ENCODE measurements around the gene FBXO33.
A peak's percentile ranks its signal among the peaks of the same experiment; 100 is the strongest.

Gene FBXO33

DNA sequence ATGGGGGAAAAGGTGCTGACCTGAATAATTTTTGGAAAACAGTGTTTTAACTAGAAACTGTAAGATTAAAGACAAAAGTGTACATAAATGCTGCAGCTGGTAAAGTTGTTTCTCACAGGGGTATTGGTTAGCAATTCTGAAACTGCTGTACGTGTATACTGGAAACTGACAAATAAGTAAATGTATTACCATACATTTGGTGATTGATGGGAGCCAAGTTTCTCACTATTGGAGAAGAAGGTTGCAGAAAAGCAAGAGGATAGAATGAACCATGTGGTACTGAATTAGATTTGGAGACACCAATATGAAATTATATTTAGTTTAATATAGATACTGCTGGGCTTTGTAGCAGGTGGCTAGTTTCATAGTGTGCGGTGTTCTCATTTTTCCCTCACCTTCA lies 19.6 kb upstream of the FBXO33 start:
- Histone ChIP-seq H3K9me3 (ENCODE audit: control insufficient read depth, low read length) (no peaks in the 10 kb centered on the region), H3K27ac (ENCODE audit: insufficient read depth, low read length, poor library complexity, severe bottlenecking) (no peak overlapping the region), H3K4me1 (ENCODE audit: control insufficient read depth, insufficient read depth, low read length, poor library complexity, severe bottlenecking) (no peaks in the 10 kb centered on the region), H3K36me3 (ENCODE audit: control insufficient read depth, insufficient read depth, low read length) (no peaks in the 10 kb centered on the region), H3K27me3 (replicated peaks; ENCODE audit: control insufficient read depth, insufficient read depth, low read length, poor library complexity, severe bottlenecking) (no peaks in the 10 kb centered on the region), H3K4me3 (ENCODE audit: insufficient read depth, low read depth, low read length, poor library complexity, severe bottlenecking) (no peak overlapping the region)
- no peak for DNase-seq

DNA sequence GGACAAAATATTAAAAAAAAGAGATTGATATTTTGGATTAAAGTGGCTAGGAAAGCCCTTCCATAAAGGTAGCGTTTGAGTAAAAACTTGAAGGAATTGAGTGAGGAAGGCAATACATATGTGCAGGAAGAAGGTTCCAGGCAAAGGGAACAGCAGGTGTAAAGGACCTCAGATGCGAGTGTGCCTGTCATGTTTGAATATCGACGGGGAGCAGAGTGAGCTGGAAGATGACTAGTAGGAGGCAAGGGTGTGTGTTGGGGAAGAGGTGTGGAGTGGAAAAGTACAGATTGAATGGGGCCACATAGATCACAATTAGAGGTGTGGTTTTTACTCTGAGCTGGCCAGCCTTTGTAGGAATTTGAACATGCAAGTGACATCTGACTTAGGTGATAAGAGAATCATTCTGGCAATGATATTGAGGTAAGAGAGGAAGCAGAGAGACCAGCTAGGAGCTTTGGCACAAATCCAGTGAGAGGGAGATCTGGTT lies 15.0 kb upstream of the FBXO33 start:
- Histone ChIP-seq H3K4me3 (ENCODE audit: insufficient read depth, low read depth, low read length, poor library complexity, severe bottlenecking) (no peak overlapping the region), H3K36me3 (ENCODE audit: control insufficient read depth, insufficient read depth, low read length) (no peaks in the 10 kb centered on the region), H3K4me1 (ENCODE audit: control insufficient read depth, insufficient read depth, low read length, poor library complexity, severe bottlenecking) (no peaks in the 10 kb centered on the region), H3K27ac (ENCODE audit: insufficient read depth, low read length, poor library complexity, severe bottlenecking) (no peak overlapping the region), H3K27me3 (replicated peaks; ENCODE audit: control insufficient read depth, insufficient read depth, low read length, poor library complexity, severe bottlenecking) (no peaks in the 10 kb centered on the region), H3K9me3 (ENCODE audit: control insufficient read depth, low read length) (no peaks in the 10 kb centered on the region)
- no peak for DNase-seq

DNA sequence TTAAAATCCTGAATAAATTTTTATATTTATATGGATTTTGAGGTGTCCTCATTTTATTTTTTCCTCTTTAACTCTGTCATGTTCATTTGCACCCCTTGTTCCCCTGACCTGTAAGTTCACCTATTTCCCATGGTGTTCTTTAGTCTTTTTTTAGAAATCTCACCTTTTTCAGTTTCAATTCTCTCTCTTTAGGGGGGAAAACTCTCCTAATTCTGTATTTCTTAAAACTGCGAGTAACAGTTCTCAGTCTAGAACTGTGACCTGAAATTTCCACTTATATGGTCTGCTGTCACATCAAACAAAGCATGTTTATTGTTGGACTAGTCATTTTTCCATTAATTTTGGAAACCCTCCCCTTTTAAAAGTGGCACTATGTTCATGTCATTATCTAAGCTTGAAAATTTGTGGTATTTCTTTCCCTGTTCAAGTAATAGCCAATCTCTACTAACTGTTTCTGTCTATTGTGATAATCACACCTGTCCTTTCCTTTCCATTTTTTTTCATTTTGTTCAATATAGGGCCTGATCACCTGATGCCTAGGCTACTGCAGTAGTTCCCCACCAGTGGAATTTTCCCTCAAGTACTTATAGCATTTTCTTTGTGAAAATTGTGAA lies 14.0 kb upstream of the FBXO33 start:
- DNase-seq = no peak
- H3K4me3 ChIP-seq (ENCODE audit: insufficient read depth, low read depth, low read length, poor library complexity, severe bottlenecking) = no peak overlapping the region
- no peaks in the 10 kb centered on the region for H3K27me3 ChIP-seq (replicated peaks; ENCODE audit: control insufficient read depth, insufficient read depth, low read length, poor library complexity, severe bottlenecking)

DNA sequence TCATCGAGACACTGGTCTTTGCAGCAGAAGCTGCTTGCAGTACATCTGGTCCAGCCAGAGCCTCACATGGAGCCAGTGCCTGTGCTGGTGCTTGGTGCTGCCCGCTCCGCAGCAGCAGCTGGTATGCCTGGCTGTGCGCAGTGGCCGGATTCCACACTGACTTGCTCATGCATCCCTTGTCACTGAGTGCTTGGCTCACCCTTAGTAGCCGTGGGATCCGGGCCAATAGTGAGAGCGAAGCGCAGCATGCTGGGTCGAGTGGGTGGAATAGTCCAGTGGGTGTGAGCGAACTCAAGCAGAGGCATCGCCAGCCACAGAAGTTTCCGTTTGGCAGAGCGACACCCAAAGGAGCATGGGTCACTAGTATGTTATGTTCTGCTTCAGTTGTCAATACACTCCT lies 10.1 kb upstream of the FBXO33 start:
- no peak for DNase-seq
- H3K9me3 ChIP-seq (ENCODE audit: control insufficient read depth, low read length) = no peaks in the 10 kb centered on the region
- no peaks in the 10 kb centered on the region for H3K27me3 ChIP-seq (replicated peaks; ENCODE audit: control insufficient read depth, insufficient read depth, low read length, poor library complexity, severe bottlenecking)
- H3K36me3 ChIP-seq (ENCODE audit: control insufficient read depth, insufficient read depth, low read length) = no peaks in the 10 kb centered on the region
- H3K27ac ChIP-seq (ENCODE audit: insufficient read depth, low read length, poor library complexity, severe bottlenecking) = no peak overlapping the region
- no peaks in the 10 kb centered on the region for H3K4me1 ChIP-seq (ENCODE audit: control insufficient read depth, insufficient read depth, low read length, poor library complexity, severe bottlenecking)
- no peak overlapping the region for H3K4me3 ChIP-seq (ENCODE audit: insufficient read depth, low read depth, low read length, poor library complexity, severe bottlenecking)

More for the DNA sequence above, 14.0 kb upstream of the FBXO33 start:
- Histone ChIP-seq H3K36me3 (ENCODE audit: control insufficient read depth, insufficient read depth, low read length) (no peaks in the 10 kb centered on the region), H3K9me3 (ENCODE audit: control insufficient read depth, low read length) (no peaks in the 10 kb centered on the region), H3K27ac (ENCODE audit: insufficient read depth, low read length, poor library complexity, severe bottlenecking) (no peak overlapping the region), H3K4me1 (ENCODE audit: control insufficient read depth, insufficient read depth, low read length, poor library complexity, severe bottlenecking) (no peaks in the 10 kb centered on the region)

DNA sequence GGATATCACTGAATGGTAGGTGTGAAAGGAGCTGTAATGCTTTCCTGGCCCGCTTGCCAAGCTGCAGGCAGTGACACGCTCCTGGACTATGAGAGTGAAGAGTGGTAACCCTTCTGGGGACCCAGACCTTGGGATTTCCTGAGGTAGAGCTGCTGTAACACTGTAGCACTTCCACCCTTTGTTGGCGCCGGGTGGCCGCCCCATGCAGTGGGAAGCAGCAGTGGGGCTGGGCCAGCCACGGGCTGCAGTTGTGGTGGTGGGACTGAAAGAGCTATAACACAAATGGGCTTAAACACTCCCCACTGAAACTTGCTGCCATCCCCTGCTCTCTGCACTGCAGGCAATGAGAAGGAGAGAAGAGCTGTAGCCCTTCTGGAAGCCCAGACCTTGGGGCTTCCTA lies 9.6 kb upstream of the FBXO33 start:
- Histone ChIP-seq H3K36me3 (ENCODE audit: control insufficient read depth, insufficient read depth, low read length) (no peaks in the 10 kb centered on the region), H3K9me3 (ENCODE audit: control insufficient read depth, low read length) (no peaks in the 10 kb centered on the region), H3K4me1 (ENCODE audit: control insufficient read depth, insufficient read depth, low read length, poor library complexity, severe bottlenecking) (no peaks in the 10 kb centered on the region), H3K27ac (ENCODE audit: insufficient read depth, low read length, poor library complexity, severe bottlenecking) (no peak overlapping the region), H3K27me3 (replicated peaks; ENCODE audit: control insufficient read depth, insufficient read depth, low read length, poor library complexity, severe bottlenecking) (no peaks in the 10 kb centered on the region), H3K4me3 (ENCODE audit: insufficient read depth, low read depth, low read length, poor library complexity, severe bottlenecking) (no peak overlapping the region)
- no peak for DNase-seq

DNA sequence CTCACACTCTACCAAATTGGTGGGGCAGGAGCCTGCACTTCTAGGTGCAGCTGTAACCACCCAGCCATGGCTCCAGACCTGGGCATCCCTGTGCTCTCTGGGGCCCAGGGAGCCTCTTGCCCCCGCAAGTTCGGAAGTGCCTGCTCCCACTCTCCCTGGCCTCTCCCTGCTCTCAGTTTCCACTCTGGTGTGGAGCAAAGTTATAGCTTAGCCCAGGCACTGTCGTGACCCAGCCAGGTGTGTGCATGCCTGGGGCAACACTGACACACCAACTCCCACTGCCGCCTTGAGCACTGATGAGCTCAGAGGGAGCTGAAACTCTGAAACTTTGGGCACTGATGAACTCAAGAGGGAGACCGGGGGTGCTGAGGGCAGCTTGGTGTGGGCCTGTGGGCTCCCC lies 8.7 kb upstream of the FBXO33 start:
- DNase-seq = no peak
- Histone ChIP-seq H3K36me3 (ENCODE audit: control insufficient read depth, insufficient read depth, low read length) (no peaks in the 10 kb centered on the region), H3K27me3 (replicated peaks; ENCODE audit: control insufficient read depth, insufficient read depth, low read length, poor library complexity, severe bottlenecking) (no peaks in the 10 kb centered on the region), H3K27ac (ENCODE audit: insufficient read depth, low read length, poor library complexity, severe bottlenecking) (no peak overlapping the region), H3K9me3 (ENCODE audit: control insufficient read depth, low read length) (no peaks in the 10 kb centered on the region), H3K4me1 (ENCODE audit: control insufficient read depth, insufficient read depth, low read length, poor library complexity, severe bottlenecking) (no peaks in the 10 kb centered on the region), H3K4me3 (ENCODE audit: insufficient read depth, low read depth, low read length, poor library complexity, severe bottlenecking) (no peak overlapping the region)

DNA sequence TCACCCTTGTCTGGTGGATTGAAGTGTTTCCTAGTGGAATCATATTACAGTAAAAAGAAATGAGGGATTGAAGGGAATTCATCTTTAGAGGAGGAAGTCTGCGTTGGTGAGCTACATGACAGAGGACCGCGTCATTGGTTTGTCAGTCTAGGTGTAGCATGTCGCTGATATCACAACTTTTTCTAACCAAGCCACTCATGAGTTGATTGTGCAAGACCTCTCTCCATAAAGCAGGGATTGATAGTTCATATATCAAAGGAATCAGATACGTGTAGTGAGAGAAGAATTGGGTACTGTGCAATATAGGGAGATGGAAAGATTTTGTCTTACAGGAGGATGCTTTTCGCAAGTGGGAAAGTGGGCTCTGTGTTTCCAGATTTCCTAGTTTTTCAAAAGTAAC lies 3.0 kb upstream of the FBXO33 start:
- H3K4me1 ChIP-seq (ENCODE audit: control insufficient read depth, insufficient read depth, low read length, poor library complexity, severe bottlenecking) = peaks cover 8% of the 10 kb centered on the region
- no peaks in the 10 kb centered on the region for H3K27me3 ChIP-seq (replicated peaks; ENCODE audit: control insufficient read depth, insufficient read depth, low read length, poor library complexity, severe bottlenecking)
- H3K36me3 ChIP-seq (ENCODE audit: control insufficient read depth, insufficient read depth, low read length) = no peaks in the 10 kb centered on the region
- no peaks in the 10 kb centered on the region for H3K9me3 ChIP-seq (ENCODE audit: control insufficient read depth, low read length)
- H3K27ac ChIP-seq (ENCODE audit: insufficient read depth, low read length, poor library complexity, severe bottlenecking) = no peak overlapping the region
- no peak for DNase-seq
- no peak overlapping the region for H3K4me3 ChIP-seq (ENCODE audit: insufficient read depth, low read depth, low read length, poor library complexity, severe bottlenecking)

DNA sequence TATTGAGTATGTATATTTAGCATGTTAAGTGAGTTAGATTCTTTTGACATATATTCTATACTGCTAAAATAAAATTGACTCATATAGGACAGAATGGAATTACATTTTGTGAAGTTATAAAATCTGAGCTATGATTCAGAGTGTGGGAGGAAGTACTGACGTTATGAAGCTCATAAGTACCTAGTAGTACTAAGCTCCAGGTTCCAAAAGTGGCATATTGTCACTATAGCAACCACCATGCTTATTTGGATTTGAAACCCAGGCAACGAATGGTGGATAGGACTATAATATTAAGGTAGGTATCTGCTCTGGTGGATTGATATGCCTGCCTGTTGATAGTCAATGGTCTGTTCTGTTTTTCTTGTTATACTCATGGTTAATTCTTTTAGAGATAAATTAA lies 2.2 kb upstream of the FBXO33 start:
- no peak for DNase-seq
- H3K4me3 ChIP-seq (ENCODE audit: insufficient read depth, low read depth, low read length, poor library complexity, severe bottlenecking) = no peak overlapping the region
- H3K27me3 ChIP-seq (replicated peaks; ENCODE audit: control insufficient read depth, insufficient read depth, low read length, poor library complexity, severe bottlenecking) = no peaks in the 10 kb centered on the region

DNA sequence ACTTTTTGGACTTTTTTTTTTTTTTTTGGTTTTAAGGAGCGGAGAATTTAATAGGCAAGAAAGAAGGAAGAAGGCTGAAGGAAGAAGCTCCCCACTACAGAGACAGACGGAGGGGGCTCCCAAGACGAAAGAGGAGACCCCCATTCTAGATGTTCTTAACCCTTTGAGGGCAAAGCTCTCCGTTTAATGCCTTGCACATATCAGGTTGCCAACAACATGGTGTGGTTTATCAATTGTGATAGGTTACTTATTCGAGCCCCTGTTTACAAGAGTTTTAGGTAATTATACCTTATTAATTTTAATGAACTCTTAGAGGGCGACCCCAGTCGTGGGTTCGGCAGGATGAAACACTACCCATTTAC lies 1.2 kb upstream of the FBXO33 start:
- Histone ChIP-seq H3K27me3 (replicated peaks; ENCODE audit: control insufficient read depth, insufficient read depth, low read length, poor library complexity, severe bottlenecking) (no peaks in the 10 kb centered on the region), H3K9me3 (ENCODE audit: control insufficient read depth, low read length) (no peaks in the 10 kb centered on the region), H3K27ac (ENCODE audit: insufficient read depth, low read length, poor library complexity, severe bottlenecking) (peak overlapping the region; percentile 100), H3K4me3 (ENCODE audit: insufficient read depth, low read depth, low read length, poor library complexity, severe bottlenecking) (peak overlapping the region; percentile 80), H3K36me3 (ENCODE audit: control insufficient read depth, insufficient read depth, low read length) (no peaks in the 10 kb centered on the region), H3K4me1 (ENCODE audit: control insufficient read depth, insufficient read depth, low read length, poor library complexity, severe bottlenecking) (peaks cover 23% of the 10 kb centered on the region)
- DNase-seq = no peak

More for the DNA sequence above, 2.2 kb upstream of the FBXO33 start:
- H3K9me3 ChIP-seq (ENCODE audit: control insufficient read depth, low read length) = no peaks in the 10 kb centered on the region
- H3K4me1 ChIP-seq (ENCODE audit: control insufficient read depth, insufficient read depth, low read length, poor library complexity, severe bottlenecking) = peaks cover 16% of the 10 kb centered on the region
- H3K27ac ChIP-seq (ENCODE audit: insufficient read depth, low read length, poor library complexity, severe bottlenecking) = no peak overlapping the region
- no peaks in the 10 kb centered on the region for H3K36me3 ChIP-seq (ENCODE audit: control insufficient read depth, insufficient read depth, low read length)

DNA sequence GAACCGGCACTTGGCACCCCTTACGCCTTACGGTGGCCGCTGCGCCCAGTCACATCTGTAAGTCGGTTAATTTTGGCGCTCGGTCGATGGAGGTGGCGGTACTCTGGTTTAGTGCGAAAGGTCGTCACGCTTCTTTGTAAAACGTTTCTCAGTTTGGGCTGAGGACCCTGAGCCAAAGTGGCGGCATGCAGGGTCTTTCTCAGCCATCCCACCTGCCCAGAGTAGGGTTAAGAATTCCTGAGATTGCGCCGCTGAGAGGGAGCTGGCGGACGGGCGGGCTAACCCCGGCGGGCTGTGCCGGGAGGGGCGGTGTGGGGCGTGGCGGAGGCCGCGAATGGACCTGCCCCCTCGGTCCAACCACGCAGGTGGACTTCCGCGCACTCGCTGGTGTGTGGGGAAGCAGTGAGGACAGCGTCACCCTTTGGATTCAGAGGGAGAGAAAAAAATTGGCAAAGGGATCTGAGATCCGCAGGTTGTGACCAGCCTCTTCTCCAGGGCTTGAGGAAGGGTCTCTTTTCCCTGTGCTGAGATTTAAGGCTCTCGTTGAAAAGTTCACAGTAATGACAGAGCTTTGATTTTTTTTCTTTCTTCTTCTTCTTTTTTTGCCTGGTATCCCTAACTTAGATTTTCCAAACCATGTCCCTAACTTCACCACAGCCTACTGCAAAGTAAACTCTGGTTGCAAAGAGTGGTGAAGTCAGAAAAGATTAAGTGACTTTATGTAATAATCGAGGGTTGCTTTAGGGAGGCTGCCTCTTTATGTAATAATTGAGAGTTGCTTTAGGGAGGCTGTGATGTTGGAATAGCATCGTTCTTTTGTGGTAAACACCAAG lies 602 bp upstream of the FBXO33 start:
- DNase-seq = peak; percentile 68 to 78 (median 72)
- no peaks in the 10 kb centered on the region for H3K27me3 ChIP-seq (replicated peaks; ENCODE audit: control insufficient read depth, insufficient read depth, low read length, poor library complexity, severe bottlenecking)
- no peaks in the 10 kb centered on the region for H3K9me3 ChIP-seq (ENCODE audit: control insufficient read depth, low read length)
- peaks cover 27% of the 10 kb centered on the region for H3K4me1 ChIP-seq (ENCODE audit: control insufficient read depth, insufficient read depth, low read length, poor library complexity, severe bottlenecking)
- peak overlapping the region; percentile 100 for H3K27ac ChIP-seq (ENCODE audit: insufficient read depth, low read length, poor library complexity, severe bottlenecking)
- no peaks in the 10 kb centered on the region for H3K36me3 ChIP-seq (ENCODE audit: control insufficient read depth, insufficient read depth, low read length)
- peak overlapping the region; percentile 80 for H3K4me3 ChIP-seq (ENCODE audit: insufficient read depth, low read depth, low read length, poor library complexity, severe bottlenecking)

Measured in effector memory CD4-positive, alpha-beta T cell (primary cell).